Measurements from ENCODE around the gene SLC35B2. TPM values are rescaled to one million over a fixed set of nuclear protein-coding genes. Genes with fewer than 3 reads are reported as not detected.
"Not testable (repeated sequence)": the region's sequence is repeated elsewhere in the genome, so short reads cannot be mapped to it uniquely, and the experiment has no call there.

The SLC35B2 gene
- total RNA-seq, 1 donor from 2014 or later: 19.4 TPM

DNA sequence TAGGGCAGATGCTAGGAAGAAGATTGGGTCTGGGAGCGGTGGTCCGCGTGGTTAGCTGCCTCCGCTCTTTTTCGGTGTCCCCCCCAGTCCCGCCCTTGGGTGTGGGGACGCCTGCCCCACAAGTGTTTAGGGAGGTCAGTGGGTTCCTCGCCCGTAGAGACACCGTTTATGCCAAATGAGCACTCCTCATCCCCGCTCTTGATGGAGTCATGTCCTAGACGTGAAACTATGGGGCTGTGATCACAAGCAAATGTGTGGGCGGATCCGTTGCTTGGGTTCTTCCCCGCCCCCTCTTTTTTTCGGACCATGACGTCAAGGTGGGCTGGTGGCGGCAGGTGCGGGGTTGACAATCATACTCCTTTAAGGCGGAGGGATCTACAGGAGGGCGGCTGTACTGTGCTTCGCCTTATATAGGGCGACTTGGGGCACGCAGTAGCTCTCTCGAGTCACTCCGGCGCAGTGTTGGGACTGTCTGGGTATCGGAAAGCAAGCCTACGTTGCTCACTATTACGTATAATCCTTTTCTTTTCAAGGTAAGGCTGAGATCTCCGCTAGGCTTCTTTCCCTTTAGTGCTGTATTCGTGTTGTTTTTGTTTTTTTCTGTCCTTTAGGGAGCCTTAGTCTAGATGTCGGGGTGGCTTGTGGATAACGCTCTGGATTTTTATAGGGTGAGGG, 10.5 kb downstream of the SLC35B2 start, which contains the start of gene HSP90AB1:
TSS of gene HSP90AB1 (plus strand) at position 439 of the 675 bp plus-strand sequence. CDS start 1,529 bp downstream, outside the sequence.
- ATAC-seq (ENCODE audit: poor library complexity) (peak; percentile 93), DNase-seq (peak; percentile 96)
- intact Hi-C loops (cut with DNase I): no loop called here

GRCh38 chr6:44245912-44246662, 11.2 kb downstream of the SLC35B2 start:
- ATAC-seq (ENCODE audit: poor library complexity): peak; percentile 85
- peak; percentile 95 for DNase-seq
- intact Hi-C loops (cut with DNase I): no loop called here

GRCh38 chr6:44245391-44245911, 11.9 kb downstream of the SLC35B2 start:
- no peak for ATAC-seq (ENCODE audit: poor library complexity)
- DNase-seq: no peak
- intact Hi-C loops (cut with DNase I): no loop called here

- DNase-seq (no peak), ATAC-seq (ENCODE audit: poor library complexity) (no peak)
- intact Hi-C loops (cut with DNase I): no loop called here
Measured at GRCh38 chr6:44243345-44243744, 14.0 kb downstream of the SLC35B2 start.

DNA sequence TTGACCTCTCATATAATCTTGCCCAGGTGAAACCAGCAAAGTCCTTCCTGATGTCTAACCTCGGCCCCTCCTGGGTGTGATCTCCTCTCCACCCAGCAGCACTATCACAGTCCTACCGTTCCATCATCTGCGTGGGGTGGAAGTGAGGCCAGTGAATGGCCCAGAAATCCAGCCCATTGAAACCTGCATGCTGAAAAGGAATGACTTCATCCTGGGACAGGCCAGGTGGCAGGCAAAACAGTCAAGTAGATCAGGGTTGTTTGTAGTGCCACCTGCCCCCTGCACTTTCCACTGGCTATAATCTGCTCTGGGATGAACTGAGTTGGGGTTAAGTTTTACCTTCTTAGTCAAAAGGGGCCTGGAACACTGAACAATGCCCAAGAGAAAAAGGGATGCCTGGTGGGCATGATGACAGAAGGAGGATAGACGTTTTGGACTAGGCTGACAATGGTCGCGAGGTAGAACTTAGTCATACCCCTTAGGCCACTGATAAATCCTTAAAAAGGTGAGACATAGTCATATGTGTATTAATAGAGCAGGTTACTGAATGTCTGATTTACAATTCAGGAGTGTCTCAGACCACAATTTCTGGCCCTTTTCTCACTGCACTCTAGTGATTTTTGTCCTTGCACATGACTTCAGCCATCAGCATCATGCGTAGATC, 18.5 kb downstream of the SLC35B2 start:
- ATAC-seq (ENCODE audit: poor library complexity) (no peak), DNase-seq (no peak)
- intact Hi-C loops (cut with DNase I): loop anchor here (5.0 kb wide), 1 partner anchor 67 kb away; no protein-coding TSS in a partner anchor

DNA sequence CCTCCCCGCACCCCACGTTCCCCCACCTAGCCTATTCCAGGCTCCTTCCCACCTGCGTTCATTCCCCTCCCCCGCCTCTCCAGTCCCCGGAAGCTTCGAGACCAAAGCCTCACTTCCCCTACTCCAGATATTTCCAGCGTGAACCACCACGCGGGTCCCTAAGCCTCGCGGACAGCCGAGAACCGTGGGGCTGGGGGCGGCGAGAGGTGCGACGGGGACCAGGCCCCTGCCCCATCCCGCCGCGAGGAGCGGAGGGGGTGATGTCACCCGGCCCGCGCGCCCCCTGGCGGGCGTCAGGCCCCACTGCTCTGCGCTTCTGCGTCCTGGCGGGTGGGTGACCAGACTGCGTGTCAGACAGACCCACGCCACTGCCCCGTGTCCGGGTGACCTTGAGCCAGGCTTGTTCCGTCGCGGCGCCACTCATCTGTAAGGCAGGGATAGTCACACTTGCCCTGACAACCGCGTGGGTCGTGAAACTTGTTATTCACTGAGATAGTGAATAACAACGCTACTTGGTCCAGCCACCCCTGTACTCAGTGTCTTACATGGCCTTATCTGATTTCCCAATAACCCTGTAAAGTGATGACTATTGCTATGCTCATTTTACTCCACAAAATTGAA, 19.4 kb downstream of the SLC35B2 start:
- intact Hi-C loops (cut with DNase I): loop anchor here (5.0 kb wide), 1 partner anchor 66 kb away; no protein-coding TSS in a partner anchor
- DNase-seq (peak; percentile 87), ATAC-seq (ENCODE audit: poor library complexity) (peak; percentile 83)

- ATAC-seq (ENCODE audit: poor library complexity): peak; percentile 80
- intact Hi-C loops (cut with DNase I): loop anchor here (5.0 kb wide), 1 partner anchor 65 kb away; no protein-coding TSS in a partner anchor
- peak; percentile 93 for DNase-seq
Measured at GRCh38 chr6:44237021-44237812, 20.1 kb downstream of the SLC35B2 start.

DNA sequence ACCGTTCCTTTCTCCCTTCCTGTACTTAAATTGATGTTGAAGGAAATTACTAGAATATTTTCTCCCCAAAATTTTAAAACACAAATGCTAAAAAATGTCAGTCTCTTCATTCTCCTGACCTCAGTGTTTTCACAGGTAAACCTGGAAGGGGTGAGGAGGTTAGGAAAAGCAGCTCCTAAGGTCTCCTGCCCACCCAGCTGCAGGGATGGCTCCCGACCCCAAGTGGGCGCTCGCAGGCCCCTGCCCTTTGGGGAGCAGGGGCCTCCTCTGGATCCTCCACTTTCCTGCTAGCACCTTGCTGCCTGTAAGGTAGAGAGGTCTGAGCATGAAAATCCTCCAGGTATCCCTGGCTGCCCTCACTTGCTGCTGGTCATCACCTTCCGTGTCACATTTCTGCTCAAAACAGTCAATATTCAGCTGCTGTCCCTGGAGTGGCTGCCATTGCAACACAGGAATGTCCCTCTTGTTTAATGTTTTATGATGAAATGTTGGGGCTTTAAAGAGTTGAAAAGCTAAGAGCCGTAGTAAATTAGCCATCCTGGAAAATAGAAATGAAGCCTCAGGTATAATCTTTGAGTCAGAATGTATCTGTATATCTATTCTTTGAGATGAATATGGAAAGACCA, 21.3 kb downstream of the SLC35B2 start:
- intact Hi-C loops (cut with DNase I): loop anchor here (5.0 kb wide), 1 partner anchor 64 kb away; no protein-coding TSS in a partner anchor
- DNase-seq (no peak), ATAC-seq (ENCODE audit: poor library complexity) (no peak)

GRCh38 chr6:44235269-44235668, 22.1 kb downstream of the SLC35B2 start:
- intact Hi-C loops (cut with DNase I): loop anchor here (5.0 kb wide), 1 partner anchor 63 kb away; no protein-coding TSS in a partner anchor
- DNase-seq (no peak), ATAC-seq (ENCODE audit: poor library complexity) (no peak)

GRCh38 chr6:44234101-44235025, 23.0 kb downstream of the SLC35B2 start:
- ATAC-seq (ENCODE audit: poor library complexity) (peak; percentile 61), DNase-seq (peak; percentile 92)
- intact Hi-C loops (cut with DNase I): loop anchor here (5.0 kb wide), 1 partner anchor 62 kb away; no protein-coding TSS in a partner anchor

DNA sequence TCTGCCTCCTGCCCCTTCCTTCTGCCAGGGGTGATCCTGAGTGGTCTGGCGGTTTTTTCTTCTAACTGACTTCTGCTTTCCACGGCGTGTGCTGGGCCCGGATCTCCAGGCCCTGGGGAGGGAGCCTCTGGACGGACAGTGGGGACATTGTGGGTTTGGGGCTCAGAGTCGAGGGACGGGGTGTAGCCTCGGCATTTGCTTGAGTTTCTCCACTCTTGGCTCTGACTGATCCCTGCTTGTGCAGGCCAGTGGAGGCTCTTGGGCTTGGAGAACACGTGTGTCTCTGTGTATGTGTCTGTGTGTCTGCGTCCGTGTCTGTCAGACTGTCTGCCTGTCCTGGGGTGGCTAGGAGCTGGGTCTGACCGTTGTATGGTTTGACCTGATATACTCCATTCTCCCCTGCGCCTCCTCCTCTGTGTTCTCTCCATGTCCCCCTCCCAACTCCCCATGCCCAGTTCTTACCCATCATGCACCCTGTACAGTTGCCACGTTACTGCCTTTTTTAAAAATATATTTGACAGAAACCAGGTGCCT, 23.7 kb downstream of the SLC35B2 start:
- ATAC-seq (ENCODE audit: poor library complexity): peak; percentile 30
- intact Hi-C loops (cut with DNase I): no loop called here
- no peak for DNase-seq

GRCh38 chr6:44232676-44233566, 24.4 kb downstream of the SLC35B2 start:
- no peak for ATAC-seq (ENCODE audit: poor library complexity)
- no peak for DNase-seq
- intact Hi-C loops (cut with DNase I): no loop called here

- ATAC-seq (ENCODE audit: poor library complexity); DNase-seq; intact Hi-C loops (cut with DNase I): not testable (repeated sequence)
Measured at GRCh38 chr6:44231426-44231825, 25.9 kb downstream of the SLC35B2 start.

- intact Hi-C loops (cut with DNase I): no loop called here
Measured at GRCh38 chr6:44230034-44230675, 27.2 kb downstream of the SLC35B2 start.

More at GRCh38 chr6:44230034-44230675, 27.2 kb downstream of the SLC35B2 start:
- DNase-seq (no peak), ATAC-seq (ENCODE audit: poor library complexity) (no peak)
